H54 (cell line): Measurements from ENCODE around the gene RAI2.

Experiments used
- DNase-seq: peaks from one replicate; pipeline ENCODE4 v3.0.0; 2011; ENCODE audit warnings: low spot score, mixed read lengths; ENCODE audit not compliant: insufficient read length
- FAIRE-seq: peaks from 3 replicates; lab custom pipeline; 2011; peaks lifted over from hg19 to GRCh38; lab: Jason Lieb, UNC
- POLR2A ChIP-seq: IDR thresholded peaks from 2 replicates; pipeline ENCODE4 v1.6.1; 2011; ENCODE audit warnings: low read depth, mild to moderate bottlenecking, low read length

The RAI2 gene

DNA sequence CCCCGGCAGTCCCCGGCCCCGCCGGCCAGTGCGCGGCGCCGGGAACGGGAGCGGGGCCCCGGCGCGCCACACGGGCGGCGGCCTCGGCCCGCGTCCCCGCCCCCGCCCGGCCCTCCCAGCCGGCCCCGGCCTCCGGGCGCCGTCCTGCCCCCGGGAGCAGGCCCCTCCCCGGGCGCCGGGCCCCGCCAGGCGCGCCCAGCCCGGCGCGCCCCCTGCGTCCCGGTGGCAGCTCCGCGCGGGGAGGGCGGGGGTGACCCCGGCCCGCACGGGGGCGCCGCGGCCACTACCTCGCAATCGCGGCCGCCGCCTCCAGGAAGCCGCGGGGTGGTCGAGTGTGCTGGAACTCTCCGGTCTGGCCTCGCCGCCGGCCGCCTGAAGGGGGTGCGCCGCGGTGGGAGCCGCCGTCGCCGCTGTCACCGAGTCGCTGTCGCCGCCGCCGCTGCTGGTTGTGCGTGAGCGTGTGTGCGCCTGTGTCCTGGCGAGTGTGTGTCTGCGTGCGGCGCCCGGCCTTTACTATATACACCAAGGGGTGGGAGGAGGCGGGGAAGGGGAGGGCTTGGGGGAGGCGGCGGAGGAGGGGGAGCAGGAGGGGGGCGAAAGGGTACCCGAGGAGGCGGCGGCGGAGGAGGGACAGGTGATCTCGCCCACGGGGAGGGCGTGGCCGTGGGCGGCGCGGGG lies at the start of gene RAI2:
Gene RAI2 (minus strand): TSS at position 488 of the 678 bp plus-strand sequence. CDS start 59,288 bp downstream, outside the sequence.
- DNase-seq (no peak), FAIRE-seq (no peak)
- TF ChIP-seq POLR2A: no peak

DNA sequence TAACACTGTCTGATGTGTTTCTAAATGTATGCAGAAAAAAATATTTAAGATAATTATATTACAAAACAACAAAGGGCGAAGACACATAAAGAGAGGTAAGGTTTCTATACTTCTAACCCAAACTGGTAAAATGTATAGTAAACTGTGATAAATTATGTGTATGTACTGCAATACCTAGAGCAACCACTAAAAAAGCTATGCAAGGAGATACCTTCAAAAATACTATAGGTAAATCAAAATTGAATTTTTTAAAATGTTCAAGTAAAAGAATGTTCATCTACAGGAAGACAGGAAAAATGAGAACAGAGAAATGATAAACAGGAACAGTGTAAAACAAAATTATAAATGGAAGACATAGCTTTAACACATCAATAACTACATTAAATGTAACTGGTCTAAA lies 27.3 kb upstream of the RAI2 start:
- DNase-seq (no peak), FAIRE-seq (no peak)
- TF ChIP-seq POLR2A: no peak

DNA sequence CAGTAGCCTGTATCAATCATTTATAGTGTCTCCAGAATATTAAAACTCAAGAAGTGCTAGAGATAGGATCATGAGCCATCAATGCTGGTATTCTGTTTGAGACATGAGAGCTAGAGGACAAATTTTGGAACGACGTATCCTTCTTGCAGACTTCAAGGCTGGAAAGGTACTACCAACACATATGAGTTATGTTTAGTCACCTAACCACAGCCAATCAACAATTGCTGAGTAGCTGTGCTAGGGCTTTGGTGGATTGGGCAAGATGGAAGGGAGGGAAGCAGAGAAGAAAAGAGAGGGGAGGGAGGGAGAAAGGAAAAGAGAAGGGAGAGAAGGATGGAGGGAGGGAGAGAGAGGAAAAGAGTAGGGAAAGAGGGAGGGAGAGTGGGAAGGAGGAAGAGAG lies 21.6 kb upstream of the RAI2 start:
- DNase-seq (no peak), FAIRE-seq (no peak)
- no peak for TF ChIP-seq POLR2A

DNA sequence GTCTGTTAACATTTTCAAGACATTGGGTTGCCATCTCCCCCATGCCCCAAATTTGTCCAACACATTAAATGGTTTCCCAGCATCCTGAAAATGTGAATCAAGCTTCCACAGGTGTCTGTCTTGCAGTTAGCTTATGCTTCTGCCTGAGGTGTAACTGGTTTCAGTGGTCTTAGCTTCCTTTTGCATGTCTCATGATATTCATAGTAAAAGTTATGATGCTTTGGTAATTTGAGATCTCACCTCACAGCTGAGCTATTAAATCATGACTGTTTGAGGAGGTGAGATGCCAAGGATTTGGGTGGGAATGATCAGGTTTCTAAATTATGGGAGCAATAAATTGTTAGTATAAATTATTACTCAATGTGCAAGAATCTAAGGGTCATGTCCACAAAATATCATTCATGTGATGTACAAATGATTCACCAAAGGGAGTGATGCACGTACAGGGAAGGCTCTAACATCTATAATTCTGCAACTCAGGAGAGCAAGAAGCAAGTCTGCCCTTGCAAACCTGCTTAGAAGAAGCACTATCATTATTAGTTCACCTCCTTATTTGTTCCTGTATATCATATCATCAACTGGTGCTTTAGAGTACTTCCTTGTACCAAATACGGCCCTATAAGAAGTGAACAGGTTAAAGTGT lies 17.1 kb upstream of the RAI2 start:
- TF ChIP-seq POLR2A: no peak
- no peak for FAIRE-seq

DNA sequence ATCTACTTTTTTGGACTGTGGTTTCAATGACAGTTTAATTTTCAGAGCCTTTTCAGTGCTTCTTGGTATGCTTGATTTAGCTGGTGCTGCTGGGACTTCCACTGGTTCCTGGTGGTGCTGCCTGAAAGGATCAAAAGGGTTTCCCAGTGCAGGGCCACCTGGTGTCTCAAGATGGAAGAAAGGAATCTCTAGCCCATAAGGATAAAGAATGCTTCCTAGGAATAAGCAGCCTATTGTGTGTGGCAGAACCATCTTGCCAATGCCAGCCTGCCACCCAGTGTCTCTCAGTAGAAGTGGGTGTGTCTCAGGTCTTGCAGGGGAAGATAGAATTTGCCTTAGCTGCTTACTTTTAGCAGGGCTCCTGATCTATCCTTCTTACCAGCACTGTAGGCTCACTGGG lies 15.0 kb upstream of the RAI2 start:
- TF ChIP-seq POLR2A: no peak
- no peak for FAIRE-seq
- no peak for DNase-seq

More for the DNA sequence above, 17.1 kb upstream of the RAI2 start:
- DNase-seq: no peak

DNA sequence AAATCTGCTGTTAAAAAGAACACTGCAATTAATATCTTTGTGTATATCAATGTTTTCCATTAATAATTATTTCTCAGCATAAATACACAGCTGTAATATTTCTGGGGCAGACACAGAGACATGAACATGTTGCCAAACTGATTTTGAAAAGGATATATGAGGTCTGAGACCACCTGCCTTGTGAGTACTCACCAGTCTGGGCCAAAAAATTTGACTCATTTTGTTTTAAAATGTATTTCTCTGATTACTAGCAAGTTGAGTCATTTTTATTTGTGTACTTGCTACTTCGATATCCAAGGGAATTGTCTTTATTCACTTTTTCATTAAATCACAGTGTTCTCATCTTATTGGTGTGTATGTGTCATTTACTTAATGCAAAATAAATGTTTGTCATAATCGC lies 8.5 kb upstream of the RAI2 start:
- DNase-seq (no peak), FAIRE-seq (no peak)
- TF ChIP-seq POLR2A: no peak

DNA sequence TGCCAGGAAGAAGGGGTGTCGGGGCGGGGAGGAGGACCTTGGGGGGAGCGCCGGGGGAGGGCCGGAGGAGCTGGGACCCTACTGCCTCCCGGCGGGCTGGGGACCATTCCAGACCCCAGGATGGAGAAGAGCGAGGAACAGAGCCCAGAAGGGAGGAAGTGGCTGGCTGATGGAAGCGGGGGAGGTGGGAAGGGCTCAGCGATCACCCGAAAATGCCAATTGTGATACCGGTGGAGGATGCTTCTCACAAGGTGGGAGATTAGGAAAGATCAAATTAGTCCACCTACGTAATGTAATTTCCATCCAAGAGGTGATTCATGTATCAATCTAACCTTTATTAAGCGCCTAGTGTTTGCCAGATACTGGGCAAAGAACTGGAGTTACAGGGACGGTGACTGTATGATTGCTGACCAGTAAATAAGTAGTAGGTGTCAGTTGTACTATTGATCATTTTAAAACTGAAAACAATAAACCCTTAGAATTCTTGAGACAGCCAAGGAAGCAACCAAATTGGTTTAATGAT lies 452 bp upstream of the RAI2 start:
- DNase-seq (no peak), FAIRE-seq (no peak)
- TF ChIP-seq POLR2A: no peak

DNA sequence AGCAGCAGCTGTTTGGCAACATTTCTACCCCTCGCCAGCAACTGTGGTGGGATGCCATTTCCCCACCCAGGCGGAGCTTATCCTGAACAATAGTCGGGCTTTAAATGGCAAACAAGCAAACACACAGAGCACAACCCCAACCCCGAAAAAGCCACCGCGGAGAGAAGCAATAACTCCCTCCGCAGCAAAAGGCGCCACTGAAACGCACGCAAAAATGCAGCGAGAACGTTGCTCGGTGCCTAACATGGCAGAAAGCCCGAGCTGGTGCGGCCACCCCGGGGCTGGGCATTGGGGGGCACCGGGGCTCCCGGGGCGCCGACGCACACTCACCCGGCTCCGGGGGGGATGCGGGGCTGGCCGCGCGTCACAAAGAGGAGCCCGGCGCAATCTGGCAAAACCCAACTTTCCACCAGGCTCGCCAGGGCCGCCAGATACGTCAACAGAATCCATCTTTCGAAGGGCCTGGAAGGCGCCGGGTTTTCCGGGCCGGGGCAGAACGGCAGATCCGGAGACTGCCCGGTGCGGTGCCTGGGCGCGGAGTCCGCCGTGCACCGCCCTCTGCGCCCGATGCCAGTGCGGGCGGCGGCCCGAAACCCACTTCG lies 818 bp downstream of the RAI2 start:
- TF ChIP-seq POLR2A: no peak
- DNase-seq: no peak
- FAIRE-seq: no peak

DNA sequence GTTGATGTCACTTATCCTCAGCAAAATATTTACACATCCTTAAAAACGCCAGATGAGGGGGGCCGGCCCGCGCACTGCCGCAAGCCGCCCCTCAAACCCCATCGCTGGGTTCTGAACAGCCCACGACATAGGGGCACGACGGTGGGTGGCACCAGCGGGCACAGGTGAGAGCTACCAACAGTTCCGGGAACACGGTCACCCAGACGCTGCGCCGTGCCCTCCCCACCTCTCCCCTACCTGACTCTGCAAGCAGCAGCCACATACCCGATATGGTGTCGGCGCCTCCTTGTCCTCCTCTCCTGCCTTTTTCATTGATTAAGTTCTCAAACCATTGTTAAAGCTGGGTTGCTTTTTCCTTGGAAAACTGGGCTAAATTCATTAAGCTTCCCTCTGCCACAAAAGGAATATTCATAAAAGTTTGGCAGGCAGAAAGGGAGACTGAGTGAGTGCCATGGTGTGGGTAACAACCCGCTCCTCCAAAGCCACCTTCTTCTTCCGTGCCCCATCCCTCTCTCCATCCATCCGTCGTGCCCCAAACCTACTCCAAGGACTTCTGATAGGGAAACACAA lies 1.4 kb downstream of the RAI2 start:
- TF ChIP-seq POLR2A: no peak
- DNase-seq (no peak), FAIRE-seq (no peak)

DNA sequence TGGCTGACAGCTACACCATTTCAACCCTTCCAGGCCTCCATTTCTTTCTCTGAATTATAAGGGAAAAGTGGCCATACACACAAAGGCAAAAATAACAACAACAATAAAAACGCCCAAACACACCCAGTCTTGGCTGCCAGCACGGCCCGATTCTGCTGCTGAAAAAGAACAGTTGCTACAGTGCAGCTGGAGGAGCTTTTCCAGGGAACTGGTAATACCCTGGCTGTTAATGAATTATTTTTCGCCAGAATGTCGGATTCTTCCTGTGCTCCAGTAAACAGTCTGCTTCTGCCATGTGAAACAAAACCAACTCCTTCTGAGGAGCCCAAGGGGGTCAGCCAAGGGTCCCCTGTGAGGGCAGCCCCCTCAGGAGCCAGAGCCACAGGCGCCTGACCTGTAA lies 6.6 kb downstream of the RAI2 start:
- no peak for TF ChIP-seq POLR2A
- DNase-seq: no peak
- no peak for FAIRE-seq

DNA sequence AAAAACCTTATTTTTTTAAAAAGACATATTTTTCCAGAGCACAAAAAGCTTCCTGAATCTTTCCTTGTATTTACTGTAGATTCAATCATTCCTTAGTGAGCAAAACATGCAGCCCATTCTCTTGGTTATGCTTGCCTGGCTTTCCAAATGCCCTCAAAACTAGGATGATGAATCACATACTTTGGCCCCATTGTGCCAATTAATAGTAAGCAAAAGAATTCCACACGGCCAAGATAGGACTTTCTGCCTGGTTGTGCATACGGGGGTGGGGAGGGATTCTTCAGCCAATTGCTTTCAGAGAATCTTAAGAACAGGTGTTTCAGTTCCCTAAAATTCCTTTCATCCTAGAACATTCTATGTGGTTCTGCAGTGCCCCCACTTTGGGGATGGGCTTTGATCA lies 7.0 kb downstream of the RAI2 start:
- FAIRE-seq (no peak), DNase-seq (no peak)
- no peak for TF ChIP-seq POLR2A

DNA sequence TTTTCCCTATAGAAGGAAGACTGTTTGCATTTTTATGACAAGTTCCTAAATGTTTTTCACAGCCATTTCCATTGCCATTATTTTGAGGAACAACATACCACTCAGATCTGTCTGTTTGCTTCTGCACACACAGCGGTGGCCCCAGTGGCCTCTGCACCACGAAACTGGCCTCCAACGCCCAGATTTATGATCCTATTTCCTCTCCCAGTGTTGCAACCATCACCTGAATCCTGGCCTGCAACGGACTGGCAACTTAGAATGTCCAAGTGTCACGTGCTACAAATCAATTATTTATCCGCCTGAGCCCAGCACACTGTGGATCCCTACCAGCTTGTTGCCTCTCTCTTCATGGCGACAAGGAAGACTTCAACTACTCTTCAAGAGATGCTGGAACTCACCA lies 9.2 kb downstream of the RAI2 start:
- FAIRE-seq: no peak
- DNase-seq: no peak
- TF ChIP-seq POLR2A: no peak

DNA sequence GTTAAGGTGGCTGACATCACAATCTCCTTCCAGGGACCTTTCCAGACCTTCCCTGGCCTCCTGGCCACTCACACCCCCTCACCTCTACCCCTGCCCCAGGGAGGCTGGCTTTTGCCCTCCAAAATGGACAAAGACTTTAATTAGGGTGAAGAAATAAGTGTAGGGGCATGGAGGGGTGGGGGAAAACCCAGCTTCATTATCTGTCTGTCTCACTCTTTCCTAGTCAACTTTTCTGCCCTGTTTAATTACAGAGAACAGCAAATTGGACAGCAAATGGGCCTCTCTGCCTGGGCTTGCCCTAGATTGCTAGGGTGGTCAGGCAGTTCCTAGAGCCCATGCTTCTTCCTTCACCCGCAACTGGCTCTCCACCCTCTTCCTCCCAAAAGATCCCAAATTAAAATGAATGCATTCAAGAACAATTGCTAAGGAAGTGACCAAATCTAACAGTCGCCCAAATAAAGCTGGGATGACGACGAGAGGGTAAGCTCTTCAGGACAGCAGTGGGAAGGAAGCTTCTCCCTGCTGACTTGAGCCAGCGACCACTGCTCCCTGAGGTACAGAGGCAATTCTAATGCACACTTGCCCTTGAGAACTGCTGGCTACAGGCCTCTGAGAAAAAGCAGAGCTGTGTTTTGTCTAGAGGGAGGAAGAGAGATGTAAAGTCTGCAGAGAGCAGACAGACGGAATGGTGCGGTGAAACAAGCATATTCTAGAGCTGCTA lies 12.4 kb downstream of the RAI2 start:
- FAIRE-seq: no peak
- TF ChIP-seq POLR2A: no peak
- DNase-seq: no peak
